Mesodermal cell (in vitro differentiated cells): ENCODE results near the gene GPT2.

ENCODE experiments used
- H3K27ac ChIP-seq: 2 replicates; pipeline ENCODE4 v1.7.0; 2013; ENCODE audit warnings: mild to moderate bottlenecking, low read depth, low read length, moderate library complexity; ENCODE audit not compliant: severe bottlenecking
- H3K36me3 ChIP-seq: 2 replicates; pipeline ENCODE4 v1.7.1; 2013; ENCODE audit warnings: mild to moderate bottlenecking, low read length, moderate library complexity; ENCODE audit not compliant: control insufficient read depth, insufficient read depth
- H3K4me1 ChIP-seq: one replicate; pipeline ENCODE4 v1.7.1; 2013; ENCODE audit warnings: mild to moderate bottlenecking, low read length; ENCODE audit not compliant: insufficient read depth, control insufficient read depth, poor library complexity, severe bottlenecking
- H3K4me3 ChIP-seq: 2 replicates; pipeline ENCODE4 v1.7.0; 2013; ENCODE audit warnings: low read length, control low read depth, mild to moderate bottlenecking; ENCODE audit not compliant: insufficient read depth, poor library complexity, severe bottlenecking; ENCODE audit errors: extremely low read depth
- H3K9me3 ChIP-seq: 2 replicates; pipeline ENCODE4 v1.7.1; 2013; ENCODE audit warnings: mild to moderate bottlenecking, low read length, moderate library complexity; ENCODE audit not compliant: control insufficient read depth
- WGBS, 2 experiments: methylation state at CpG; one replicate each; pipeline ENCODE4 v1.1.5; 2013; ENCODE audit warnings: missing lambda C conversion rate in 2 of 2; ENCODE audit not compliant: insufficient coverage in 2 of 2; 5-methylcytosine and 5-hydroxymethylcytosine counted together

GPT2 gene

DNA sequence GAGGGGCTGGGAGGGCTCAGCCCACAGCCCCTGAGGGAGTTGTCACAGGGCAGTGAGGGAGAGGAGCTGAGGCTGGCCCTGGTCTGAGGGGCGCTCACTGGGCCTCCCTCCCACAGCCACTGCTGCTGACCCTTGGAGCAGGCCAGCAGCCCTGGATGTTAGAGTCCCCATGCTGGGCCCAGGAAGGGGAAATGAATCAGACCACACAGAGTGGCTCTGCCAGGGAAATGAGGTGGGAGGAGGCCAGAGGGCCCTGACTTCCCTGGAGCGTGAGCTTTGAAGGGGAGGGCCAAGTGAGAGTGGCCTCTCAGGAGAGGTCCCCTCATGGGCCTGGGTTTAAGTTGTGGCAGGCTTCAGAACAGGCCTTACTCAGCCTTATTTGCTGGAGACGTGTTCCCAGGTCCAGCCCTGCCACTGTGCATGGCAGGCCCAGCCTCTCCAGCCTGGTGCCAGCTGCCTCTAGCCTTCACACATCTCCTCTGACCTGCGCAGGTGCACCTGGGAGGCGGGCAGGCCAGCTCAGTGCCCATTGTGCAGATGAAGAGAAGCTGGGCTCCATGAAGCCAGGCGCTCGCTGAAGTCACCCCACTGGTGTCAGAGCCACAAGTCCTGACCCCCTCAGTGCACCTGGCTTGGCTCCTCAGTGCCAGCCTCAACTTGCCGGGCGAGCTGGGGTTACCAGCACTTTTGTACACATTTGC is 15.4 kb downstream of the GPT2 start:
- Histone ChIP-seq H3K27ac (peak overlapping the region; percentile 16), H3K4me1 (peaks cover 8% of the 10 kb centered on the region), H3K9me3 (no peaks in the 10 kb centered on the region), H3K36me3 (peaks cover 70% of the 10 kb centered on the region), H3K4me3 (no peak overlapping the region)
- WGBS, 2 experiments = 93 to 95% methylated on average over 4 to 8 of the region's 9 CpGs

DNA sequence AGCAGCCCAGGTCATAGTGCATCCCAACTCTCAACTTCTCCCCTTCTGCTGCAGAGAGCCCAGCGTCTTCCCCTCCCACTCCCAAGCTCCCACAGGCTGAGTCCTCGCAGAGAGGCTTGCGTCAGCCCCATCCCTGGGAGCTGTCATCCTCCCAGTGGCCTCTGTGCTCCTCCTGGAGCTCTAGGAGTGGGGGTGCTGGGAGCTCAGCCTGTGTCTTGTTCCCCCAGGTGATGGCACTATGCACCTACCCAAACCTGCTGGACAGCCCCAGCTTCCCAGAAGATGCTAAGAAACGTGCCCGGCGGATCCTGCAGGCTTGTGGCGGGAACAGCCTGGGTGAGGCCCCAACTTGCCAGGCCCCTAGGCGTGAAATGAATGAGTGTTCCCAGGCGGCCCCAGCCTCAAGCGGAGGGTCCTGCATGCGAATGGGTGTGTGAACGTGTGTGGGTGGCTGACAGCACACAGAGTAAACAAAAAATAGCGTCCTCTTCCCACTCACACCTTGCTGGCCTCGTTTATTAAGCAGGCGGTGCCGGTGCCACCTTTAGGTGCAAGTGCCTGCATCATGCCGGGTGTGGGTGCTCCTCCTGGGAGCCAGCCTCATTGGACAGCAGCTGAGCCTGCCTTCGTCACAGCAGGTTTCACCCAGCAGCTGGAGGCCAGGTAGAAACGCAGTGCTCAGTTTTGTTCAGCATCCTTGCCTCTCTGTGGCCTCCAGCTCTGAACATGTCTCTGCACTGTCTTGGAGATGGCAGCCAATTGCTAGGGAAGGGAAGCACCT is 16.5 kb downstream of the GPT2 start:
- H3K4me1 ChIP-seq = peaks cover 8% of the 10 kb centered on the region
- H3K4me3 ChIP-seq = no peak overlapping the region
- H3K27ac ChIP-seq = no peak overlapping the region
- H3K36me3 ChIP-seq = peaks cover 75% of the 10 kb centered on the region
- no peaks in the 10 kb centered on the region for H3K9me3 ChIP-seq
- 96 to 97% methylated on average over 14 to 19 of the region's 19 CpGs for WGBS, 2 experiments

- H3K36me3 ChIP-seq = peaks cover 80% of the 10 kb centered on the region
Observed at GRCh38 chr16:46901709-46902108, 17.5 kb downstream of the GPT2 start.

GRCh38 chr16:46903255-46903905 is 19.2 kb downstream of the GPT2 start:
- no peak overlapping the region for H3K4me3 ChIP-seq
- H3K9me3 ChIP-seq = no peaks in the 10 kb centered on the region

More at GRCh38 chr16:46901709-46902108, 17.5 kb downstream of the GPT2 start:
- no peak overlapping the region for H3K4me3 ChIP-seq
- WGBS, 2 experiments = 89 to 95% methylated on average over 3 to 6 of the region's 8 CpGs
- peaks cover 8% of the 10 kb centered on the region for H3K4me1 ChIP-seq
- no peaks in the 10 kb centered on the region for H3K9me3 ChIP-seq
- H3K27ac ChIP-seq = no peak overlapping the region

DNA sequence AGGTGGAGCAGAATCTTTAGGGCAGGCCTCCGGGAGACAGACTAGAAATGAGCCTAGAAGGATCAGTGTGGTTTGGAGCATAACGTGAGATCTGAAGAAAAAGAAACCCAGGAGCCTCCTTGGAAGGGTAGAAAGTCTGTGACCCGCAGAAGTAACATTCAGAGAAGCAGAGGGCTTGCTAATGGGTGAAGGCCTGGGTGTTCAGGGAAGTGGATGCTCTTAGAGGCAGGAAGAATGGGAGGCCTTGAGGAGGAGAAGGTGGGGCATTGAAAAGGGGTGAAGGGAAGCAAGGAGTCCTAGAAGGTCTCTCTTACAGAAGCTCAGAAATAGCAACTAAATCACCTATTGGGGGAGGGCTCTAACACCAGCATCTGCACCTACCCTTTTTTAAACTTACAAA is 20.3 kb downstream of the GPT2 start:
- Histone ChIP-seq H3K9me3 (no peaks in the 10 kb centered on the region), H3K4me3 (no peak overlapping the region), H3K27ac (no peak overlapping the region), H3K4me1 (peaks cover 3% of the 10 kb centered on the region), H3K36me3 (peaks cover 72% of the 10 kb centered on the region)
- WGBS, 2 experiments = 94 to 98% methylated on average over 3 of the region's 3 CpGs

More at GRCh38 chr16:46903255-46903905, 19.2 kb downstream of the GPT2 start:
- H3K36me3 ChIP-seq = peaks cover 74% of the 10 kb centered on the region
- H3K27ac ChIP-seq = no peak overlapping the region
- peaks cover 8% of the 10 kb centered on the region for H3K4me1 ChIP-seq
- WGBS, 2 experiments = 82 to 91% methylated on average over 4 of the region's 5 CpGs

DNA sequence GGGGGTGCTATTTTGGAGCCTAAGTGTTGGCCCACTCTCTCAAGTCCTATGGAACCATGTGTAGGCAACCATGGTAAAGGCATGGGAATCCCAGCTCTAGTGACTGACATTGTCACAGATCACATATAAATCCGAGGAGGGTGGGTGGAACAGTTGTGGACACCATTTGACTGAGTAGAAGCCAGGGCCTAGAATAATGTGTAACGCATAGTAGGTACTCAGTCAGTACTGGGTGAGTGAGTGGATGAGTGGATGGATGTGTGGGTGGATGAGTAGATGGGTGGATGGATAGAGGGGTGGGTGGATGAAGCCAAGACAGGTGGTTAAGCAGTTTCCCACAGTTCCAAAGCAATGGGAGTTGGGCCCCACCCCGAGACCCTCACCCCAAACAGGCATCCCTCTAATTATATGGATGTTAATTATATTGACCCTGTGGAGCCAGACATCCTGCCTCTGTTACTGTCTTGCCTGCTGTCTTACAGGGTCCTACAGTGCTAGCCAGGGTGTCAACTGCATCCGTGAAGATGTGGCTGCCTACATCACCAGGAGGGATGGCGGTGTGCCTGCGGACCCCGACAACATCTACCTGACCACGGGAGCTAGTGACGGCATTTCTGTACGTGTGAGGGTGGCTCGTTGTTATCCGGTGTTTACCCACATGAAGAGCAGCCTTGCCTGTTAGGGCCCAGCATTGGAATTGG is 22.3 kb downstream of the GPT2 start:
- Histone ChIP-seq H3K36me3 (peaks cover 72% of the 10 kb centered on the region), H3K27ac (no peak overlapping the region), H3K4me3 (no peak overlapping the region), H3K9me3 (no peaks in the 10 kb centered on the region), H3K4me1 (no peaks in the 10 kb centered on the region)
- WGBS, 2 experiments = 96 to 98% methylated on average over 11 of the region's 12 CpGs

DNA sequence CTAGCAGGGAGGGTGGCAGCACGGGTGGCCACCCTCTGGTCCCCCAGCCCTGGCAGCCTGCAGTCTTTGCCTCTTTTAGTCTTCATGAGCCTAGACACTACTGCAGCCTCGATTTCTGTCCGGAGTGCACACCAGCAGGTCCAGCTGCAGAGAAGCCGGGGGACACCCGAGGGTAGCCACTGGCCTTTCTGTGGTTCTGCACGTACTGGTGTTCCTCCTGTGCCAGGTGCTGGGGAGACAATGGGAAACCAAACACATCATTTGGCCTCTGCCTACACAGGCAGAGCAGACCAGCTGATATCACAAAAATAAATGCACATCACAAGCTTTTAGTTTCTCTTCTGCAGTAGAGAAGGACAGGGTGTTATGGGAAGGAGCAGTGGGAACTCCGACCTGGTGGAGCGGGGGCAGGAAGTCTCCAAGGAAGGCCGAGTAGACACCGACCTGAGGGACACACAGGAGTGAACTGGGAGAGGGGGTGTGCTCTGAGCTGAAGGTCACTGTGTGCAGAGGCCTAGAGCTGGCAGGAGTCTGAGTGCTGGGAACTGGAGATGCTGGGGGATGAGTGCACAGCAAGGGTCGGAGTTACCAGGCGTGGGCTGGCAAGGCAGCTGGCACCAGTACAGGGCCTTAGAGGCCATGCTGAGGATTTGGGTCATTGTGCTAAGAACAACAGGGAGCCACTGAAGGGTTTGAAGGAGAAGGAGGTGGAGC is 23.1 kb downstream of the GPT2 start:
- H3K9me3 ChIP-seq = no peaks in the 10 kb centered on the region
- WGBS, 2 experiments = 95% methylated on average over 11 to 12 of the region's 12 CpGs
- no peak overlapping the region for H3K27ac ChIP-seq
- H3K36me3 ChIP-seq = peaks cover 72% of the 10 kb centered on the region
- no peak overlapping the region for H3K4me3 ChIP-seq
- H3K4me1 ChIP-seq = no peaks in the 10 kb centered on the region

GRCh38 chr16:46908540-46909372 is 24.6 kb downstream of the GPT2 start:
- no peak overlapping the region for H3K4me3 ChIP-seq
- H3K9me3 ChIP-seq = no peaks in the 10 kb centered on the region
- H3K4me1 ChIP-seq = no peaks in the 10 kb centered on the region
- WGBS, 2 experiments = 76 to 79% methylated on average over 2 to 4 of the region's 6 CpGs
- peaks cover 76% of the 10 kb centered on the region for H3K36me3 ChIP-seq
- peak overlapping the region; percentile 16 for H3K27ac ChIP-seq

DNA sequence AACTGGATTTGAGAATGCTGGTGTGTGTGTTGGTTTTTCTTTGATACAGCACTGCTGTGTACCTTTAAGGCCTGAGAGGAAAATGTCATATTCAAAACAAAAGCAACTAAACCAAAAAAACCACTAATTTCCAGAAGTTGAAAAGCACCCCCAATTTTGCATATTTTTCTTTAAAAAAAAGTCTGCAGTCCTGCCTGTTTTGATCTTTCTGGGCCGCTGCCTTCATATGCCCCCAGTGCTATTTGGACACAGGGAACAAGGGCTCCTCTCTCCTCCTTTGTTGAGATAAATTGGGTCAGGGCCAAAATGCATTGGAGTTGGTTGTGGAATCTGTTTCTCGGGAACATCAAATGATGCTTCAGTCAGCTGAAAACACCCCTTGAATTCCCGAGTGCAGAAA is 26.9 kb downstream of the GPT2 start:
- no peak overlapping the region for H3K27ac ChIP-seq
- WGBS, 2 experiments = 95 to 100% methylated on average over 2 to 3 of the region's 3 CpGs
- no peaks in the 10 kb centered on the region for H3K9me3 ChIP-seq
- no peaks in the 10 kb centered on the region for H3K4me1 ChIP-seq
- no peak overlapping the region for H3K4me3 ChIP-seq
- H3K36me3 ChIP-seq = peaks cover 78% of the 10 kb centered on the region
